NCI-H748 (cell line): ENCODE data around the gene SLC1A7.

Source experiments
- DNase-seq: peaks from one replicate; lab custom pipeline; 2025; ENCODE audit not compliant: unreplicated experiment; lab: John Stamatoyannopoulos, UW

Gene SLC1A7

GRCh38 chr1:53116933-53117600, 25.4 kb downstream of the SLC1A7 start:
- DNase-seq = no peak

DNA sequence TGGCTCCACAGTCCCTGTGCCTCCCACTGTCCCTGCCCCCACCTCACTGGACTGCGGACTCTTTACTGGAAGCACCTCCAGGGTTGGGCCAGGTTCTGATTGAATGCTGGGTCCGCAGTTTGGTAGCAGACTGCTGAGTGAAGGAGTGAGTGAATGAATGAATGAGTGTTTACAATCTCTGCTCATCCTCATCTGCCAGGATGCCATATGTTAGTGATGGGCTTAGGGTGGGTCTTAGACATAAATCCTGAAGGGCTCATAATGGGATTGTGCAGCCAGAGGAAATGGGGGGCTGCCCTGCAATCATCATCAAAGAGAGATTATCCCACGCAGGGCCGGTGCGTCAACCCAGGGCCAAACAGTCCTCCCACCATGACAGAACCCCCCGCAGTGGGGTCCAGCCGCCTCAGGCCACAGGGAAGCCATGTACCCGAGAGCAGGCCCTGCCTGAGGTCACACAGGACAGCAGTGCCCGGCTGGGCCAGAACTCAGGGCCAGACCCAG, 26.1 kb downstream of the SLC1A7 start:
- DNase-seq = no peak

DNA sequence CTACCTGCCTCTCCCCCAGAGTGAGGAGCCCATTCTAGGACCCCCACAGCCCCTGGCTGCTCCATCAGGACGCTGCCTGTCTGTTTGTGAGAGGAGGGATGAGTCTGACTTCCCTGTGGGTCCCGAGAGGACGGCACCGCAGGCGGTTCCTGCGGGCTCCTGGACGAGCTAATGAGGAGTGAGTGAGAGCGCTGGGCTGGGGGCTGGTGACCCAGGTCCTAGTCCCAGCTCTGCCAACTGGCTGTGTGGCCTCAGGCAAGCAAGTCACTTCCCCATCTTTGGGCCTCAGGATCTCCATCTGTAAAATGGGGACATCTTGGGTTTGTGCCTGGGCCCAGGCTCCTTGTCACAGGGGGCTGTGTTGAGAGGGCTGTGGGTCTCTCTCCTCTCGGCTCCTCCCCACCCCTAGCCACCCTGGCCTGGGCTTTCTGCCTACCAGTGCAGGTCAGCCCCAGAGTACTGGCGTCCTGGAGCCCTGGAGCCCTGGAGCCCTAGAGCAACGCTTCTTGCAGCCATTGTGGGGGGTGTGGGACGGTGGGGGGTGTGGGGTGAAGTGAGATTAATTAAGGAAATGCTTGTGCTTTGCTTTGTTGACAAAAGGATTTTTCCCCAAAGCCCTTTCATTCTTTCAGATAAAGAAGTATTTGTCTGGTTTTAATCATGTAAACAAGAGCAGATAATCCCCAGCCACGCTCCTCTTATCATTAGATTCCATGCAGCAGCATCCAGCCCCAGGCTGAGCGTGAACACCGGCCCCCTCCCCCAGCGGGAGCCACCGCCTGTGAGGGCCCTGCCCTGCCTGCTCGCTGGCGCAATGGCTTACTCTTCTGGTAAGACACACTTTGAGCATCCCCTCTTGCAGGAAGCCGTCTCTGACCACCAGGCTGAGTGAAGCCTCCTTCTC, 26.8 kb downstream of the SLC1A7 start:
- DNase-seq = peak; percentile 27

DNA sequence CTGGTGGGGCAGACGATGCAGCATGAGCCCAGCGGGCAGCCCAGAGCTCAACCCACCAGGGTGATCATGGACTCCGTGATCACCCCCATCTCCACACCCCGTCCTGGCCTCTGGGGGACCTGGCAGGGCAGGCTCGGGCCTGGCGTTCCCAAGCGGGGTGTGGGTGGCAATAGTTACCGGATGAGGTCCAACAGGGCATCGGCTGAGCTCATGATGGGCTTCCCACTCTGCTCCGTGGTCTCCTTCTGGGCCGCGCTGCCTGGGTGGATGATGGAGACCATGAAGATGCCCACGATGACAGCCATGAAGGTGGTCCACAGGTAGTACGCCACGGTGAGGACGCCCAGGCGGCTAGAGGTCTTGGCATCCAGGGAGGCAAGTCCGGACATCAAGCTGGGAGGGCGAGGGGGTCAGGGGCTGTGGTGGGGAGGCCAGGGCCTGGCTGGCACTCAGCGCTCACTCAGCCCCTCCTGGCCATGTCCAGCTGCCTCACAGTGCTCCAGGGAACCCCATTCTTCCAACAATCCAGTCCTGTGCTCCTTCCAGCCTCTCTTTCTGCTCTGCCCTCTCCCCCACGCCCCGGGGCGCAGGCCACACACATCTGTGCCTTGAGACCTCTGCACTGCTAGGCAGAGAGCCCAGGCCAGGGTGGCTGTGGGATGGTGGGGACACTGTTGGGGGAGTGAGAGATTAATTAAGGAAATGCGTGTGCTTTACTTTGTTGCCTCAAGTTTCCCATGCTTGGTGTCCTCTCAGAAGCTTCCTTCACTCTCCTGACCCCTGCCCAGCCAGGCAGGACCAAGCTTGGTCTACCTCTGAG, 27.6 kb downstream of the SLC1A7 start:
- no peak for DNase-seq

DNA sequence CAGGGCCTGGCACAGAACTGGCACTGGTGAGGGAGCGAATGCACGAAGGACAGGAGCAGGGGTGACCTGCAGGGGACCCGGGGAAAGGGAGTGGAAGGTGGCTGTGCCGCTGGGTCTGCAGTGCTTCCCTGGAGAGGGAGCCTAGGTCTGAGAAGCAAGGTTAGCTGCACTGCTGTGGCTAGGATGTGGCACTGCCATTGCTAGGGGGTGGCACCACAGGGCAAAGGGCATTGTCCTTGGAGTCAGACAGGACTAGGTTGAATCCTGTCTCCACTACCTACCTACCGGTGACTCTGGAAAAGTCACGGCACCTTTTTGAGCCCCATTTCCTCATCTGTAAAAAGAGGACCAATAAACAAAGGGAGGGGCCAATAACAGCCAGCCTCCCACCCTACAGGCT, 28.3 kb downstream of the SLC1A7 start:
- DNase-seq = no peak

GRCh38 chr1:53112861-53113260, 29.6 kb downstream of the SLC1A7 start:
- no peak for DNase-seq

- DNase-seq = no peak
These were observed 30.1 kb downstream of the SLC1A7 start for GRCh38 chr1:53112271-53112774.

DNA sequence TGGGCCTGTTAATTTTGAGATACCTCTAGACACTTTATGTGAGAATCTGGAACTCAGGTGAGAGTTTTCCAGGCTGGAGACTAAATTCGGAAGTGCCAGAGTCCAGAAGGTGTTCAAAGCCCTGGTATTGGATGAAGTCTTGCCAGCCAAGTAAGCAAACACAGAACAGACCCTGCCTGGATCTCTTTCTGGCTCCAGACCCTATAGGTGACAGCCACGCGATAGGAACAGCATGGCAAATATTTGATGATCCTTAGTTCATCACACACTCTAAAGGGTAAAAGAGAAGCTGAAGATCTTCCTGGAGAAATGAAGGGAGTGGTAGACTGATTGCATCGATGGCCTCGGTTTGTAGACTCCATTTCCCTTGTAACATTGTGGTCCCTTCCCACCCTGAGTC, 30.7 kb downstream of the SLC1A7 start:
- DNase-seq = no peak

- DNase-seq = no peak
These were observed 31.3 kb downstream of the SLC1A7 start for GRCh38 chr1:53111073-53111556.

GRCh38 chr1:53110370-53111072, 31.9 kb downstream of the SLC1A7 start:
- DNase-seq = no peak

DNA sequence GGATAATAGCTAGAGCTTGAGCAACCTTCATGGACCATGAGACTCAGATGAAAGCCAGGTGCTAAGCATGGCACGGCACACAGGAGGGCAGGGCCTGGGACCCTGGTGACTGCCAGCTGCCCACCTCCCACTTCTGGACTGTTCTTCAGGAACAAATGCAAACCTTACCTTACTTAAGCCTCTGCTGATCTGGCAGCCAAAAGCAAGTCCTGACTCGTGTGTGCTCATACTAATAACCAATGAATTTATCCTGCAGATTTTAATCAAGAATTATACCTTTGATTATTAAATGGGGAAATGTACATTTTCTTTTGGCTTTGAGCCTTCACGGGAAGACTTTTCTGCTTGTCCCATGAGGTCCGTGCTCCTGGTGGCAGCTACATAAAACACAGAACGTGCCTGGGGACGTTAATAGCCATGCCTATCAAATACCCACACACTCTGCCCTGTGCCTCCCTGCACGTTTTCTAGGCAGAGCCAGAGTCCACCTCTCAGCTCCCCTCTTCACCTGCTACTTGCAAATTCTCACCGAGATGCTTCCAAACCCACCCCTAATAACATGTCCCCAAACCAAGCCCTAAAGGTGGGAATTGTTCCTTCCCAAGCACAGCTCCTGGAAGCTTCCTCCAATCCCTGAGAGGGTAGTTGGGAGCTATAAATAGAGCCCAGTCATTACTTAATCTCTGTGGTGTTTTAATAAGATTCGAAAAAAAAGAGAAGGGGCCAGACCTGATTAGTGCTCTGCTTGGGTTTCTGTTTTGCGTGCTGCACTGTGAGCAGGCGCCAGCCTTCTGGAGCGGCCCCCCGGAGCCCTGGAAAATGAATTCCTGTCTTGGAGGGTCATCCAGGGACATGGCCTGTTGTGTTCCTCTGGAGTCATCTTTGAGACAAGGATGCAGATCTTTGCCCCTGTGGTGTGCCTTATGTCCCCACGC, 33.5 kb downstream of the SLC1A7 start:
- DNase-seq = no peak

- DNase-seq = peak; percentile 51
These were observed 34.7 kb downstream of the SLC1A7 start for GRCh38 chr1:53107570-53108322.

- DNase-seq = no peak
These were observed 35.3 kb downstream of the SLC1A7 start for GRCh38 chr1:53107090-53107489.

DNA sequence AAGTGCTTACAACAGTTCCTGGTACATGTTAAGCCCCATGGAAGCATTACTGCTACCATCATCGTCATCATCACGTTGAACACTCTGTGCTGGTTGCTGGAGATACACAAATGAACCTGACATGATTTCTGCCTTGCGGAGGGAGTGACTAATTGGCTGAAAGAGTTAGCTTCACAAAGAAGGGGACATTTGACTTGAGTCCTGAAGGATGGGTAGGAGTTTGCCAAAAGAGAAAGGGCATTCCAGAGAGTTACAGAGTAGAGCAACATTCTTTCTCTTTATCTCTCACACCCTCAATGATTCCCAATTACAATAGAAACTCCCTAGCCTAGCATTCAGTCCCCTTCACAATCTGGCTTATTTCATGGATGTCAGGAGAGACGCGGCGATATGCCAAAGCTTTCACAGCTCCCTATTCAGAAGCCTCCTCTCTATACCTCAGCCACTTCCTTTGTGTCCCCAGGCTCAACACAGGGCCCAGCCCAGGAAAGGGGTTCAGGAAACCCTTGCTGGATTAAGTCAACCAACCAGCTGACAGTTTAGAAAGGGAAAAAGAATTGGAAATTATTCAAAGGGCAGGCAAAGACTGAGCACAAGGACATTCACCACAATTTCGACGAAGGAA, 38.0 kb downstream of the SLC1A7 start:
- no peak for DNase-seq

- no peak for DNase-seq
These were observed 47.9 kb downstream of the SLC1A7 start for GRCh38 chr1:53094533-53094919.

DNA sequence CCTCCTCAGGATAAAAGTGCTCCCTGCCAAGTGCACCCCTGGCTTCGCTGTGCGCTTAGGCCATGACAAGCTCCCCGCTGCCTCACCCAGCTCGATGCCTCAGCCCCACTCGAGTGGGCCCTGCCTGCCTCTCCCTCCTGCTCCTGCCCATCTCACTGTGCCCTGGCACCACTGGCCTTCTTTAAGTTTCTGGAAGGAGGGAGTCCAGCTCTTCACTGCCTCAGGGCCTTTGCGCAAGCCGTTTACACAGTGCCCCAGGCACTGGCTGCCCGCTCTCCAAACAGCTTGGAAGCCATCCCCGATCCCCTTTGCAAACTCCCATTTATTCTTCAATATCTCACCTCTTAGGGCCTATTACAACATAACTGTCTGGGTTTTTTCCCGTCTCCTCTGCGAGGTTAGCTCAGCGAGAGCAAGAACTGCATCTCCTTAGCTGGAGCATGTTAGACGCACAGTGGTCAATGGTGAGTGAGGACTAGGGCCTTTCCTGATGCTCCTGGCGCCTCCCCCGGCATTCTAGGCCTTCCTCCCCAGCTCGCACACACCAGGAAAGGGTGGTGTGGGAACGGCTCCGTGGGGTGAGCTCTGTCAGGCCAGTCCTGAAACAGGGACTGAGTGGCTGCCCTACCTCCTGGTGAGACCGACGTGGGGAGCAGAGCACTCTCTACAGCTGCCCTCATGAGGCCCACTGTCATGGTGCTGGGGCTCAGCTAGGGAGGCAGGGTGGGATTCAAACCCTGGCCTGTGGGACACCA, 48.5 kb downstream of the SLC1A7 start:
- DNase-seq = no peak

DNA sequence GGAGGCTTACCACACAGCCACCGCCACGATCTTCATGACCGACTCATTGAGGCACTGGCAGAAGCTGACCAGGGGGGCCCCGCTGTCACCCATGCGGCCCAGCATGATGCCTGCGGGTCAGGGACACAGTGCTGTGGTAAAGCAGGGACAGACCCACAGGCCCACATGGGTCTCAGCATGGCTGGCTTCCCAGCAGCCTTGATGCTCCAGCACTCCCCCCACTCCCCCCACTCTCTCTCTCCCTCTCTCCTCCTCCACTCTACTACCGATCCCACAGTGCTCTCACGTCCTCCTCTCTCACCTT, 49.0 kb downstream of the SLC1A7 start:
- no peak for DNase-seq
